K562 (cell line): Measurements from ENCODE around the gene RAE1. TPM values are rescaled to one million over a fixed set of nuclear protein-coding genes. Genes with fewer than 3 reads are reported as not detected.

Experiments used
- ATF6 ChIP-seq: sonication (generic); formaldehyde crosslinking; IDR thresholded peaks from 2 replicates; pipeline ENCODE4 v1.4.0; 2020; ENCODE audit warnings: mild to moderate bottlenecking, missing genetic modification reagents
- ATF7 ChIP-seq: fragments of 450-650 bp; IDR thresholded peaks from 2 replicates; pipeline ENCODE4 v1.7.1; 2014; ENCODE audit warnings: mild to moderate bottlenecking, moderate library complexity
- BDP1 ChIP-seq: IDR thresholded peaks from 3 replicates; pipeline ENCODE4 v1.6.1; 2011; ENCODE audit not compliant: insufficient read length, insufficient read depth
- HNRNPLL ChIP-seq: fragments of 200-400 bp; formaldehyde crosslinking; IDR thresholded peaks from 2 replicates; pipeline ENCODE4 v1.6.1; 2017; ENCODE audit warnings: low read length, low read depth, mild to moderate bottlenecking; ENCODE audit not compliant: poor library complexity, severe bottlenecking
- MEIS2 ChIP-seq: fragments of 450-650 bp; IDR thresholded peaks from 2 replicates; pipeline ENCODE4 v1.6.1; 2014; ENCODE audit warnings: mild to moderate bottlenecking; ENCODE audit not compliant: partially characterized antibody
- NR1H2 ChIP-seq: sonication (generic); formaldehyde crosslinking; IDR thresholded peaks from 2 replicates; pipeline ENCODE4 v1.4.0; 2020; ENCODE audit warnings: mild to moderate bottlenecking, missing genetic modification reagents
- NR2C2 ChIP-seq, 2 experiments: fragments of 200-800 bp in 1 of 2; sonication (Bioruptor generic) in 1 of 2; sonication (generic) in 1 of 2; formaldehyde crosslinking in 1 of 2; IDR thresholded peaks; 2 replicates each; pipeline versions ENCODE4 v1.6.1 to v1.8.0; 2016 to 2022; ENCODE audit warnings: mild to moderate bottlenecking in 1 of 2, missing compliant biosample characterization in 1 of 2, missing genetic modification characterization in 1 of 2, missing genetic modification reagents in 1 of 2
- POLR2H ChIP-seq: IDR thresholded peaks from 2 replicates; pipeline ENCODE4 v1.6.1; 2016; ENCODE audit warnings: missing genetic modification characterization, low read depth, mild to moderate bottlenecking, control low read depth, missing compliant biosample characterization, moderate library complexity
- PRMT5 ChIP-seq: sonication (generic); formaldehyde crosslinking; IDR thresholded peaks from 2 replicates; pipeline ENCODE4 v1.5.0; 2020; ENCODE audit warnings: missing genetic modification reagents
- RAD21 ChIP-seq, 2 experiments: fragments of 250-450 bp in 1 of 2; fragments of 450-650 bp in 1 of 2; sonication (Bioruptor Pico) in 1 of 2; formaldehyde crosslinking in 1 of 2; IDR thresholded peaks in 1 of 2; conservative IDR thresholded peaks in 1 of 2; 2 replicates each; pipeline versions ENCODE4 v1.4.0 to v1.8.0; 2020 to 2022; ENCODE audit warnings: mild to moderate bottlenecking in 2 of 2, moderate library complexity in 1 of 2
- RBM39 ChIP-seq: fragments of 200-400 bp; formaldehyde crosslinking; optimal IDR thresholded peaks from 2 replicates; pipeline ENCODE3; 2018; ENCODE audit warnings: low read depth, low read length
- TAF1 ChIP-seq: IDR thresholded peaks from 2 replicates; pipeline ENCODE4 v1.6.1; 2011; ENCODE audit warnings: mild to moderate bottlenecking, low read length, moderate library complexity; ENCODE audit not compliant: insufficient read depth, control insufficient read depth, severe bottlenecking; ENCODE audit errors: extremely low read depth
- ZC3H11A ChIP-seq: IDR thresholded peaks from 2 replicates; pipeline ENCODE4 v1.6.1; 2012; ENCODE audit warnings: low read depth, low read length, improper control_type of control experiment
- polyA plus RNA-seq, 8 experiments: library from polyadenylated mRNA; depleted of rRNA in 4 of 8; stranded (reverse) in 5 of 8; unstranded in 3 of 8; fragments of >200 nt; fragmentation: Nextera tagmentation in 2 of 8; fragmentation: Illumina TruSeq in 1 of 8; extraction: Ambion mirVana in 2 of 8; extraction: Trizol in 1 of 8; gene quantifications; 2 replicates each; pipeline versions ENCODE4 v1.2.1 to v1.2.3, GENCODE V29; 2011 to 2014; ENCODE audit warnings: inconsistent platforms in 1 of 8, missing spikeins in 1 of 8
- total RNA-seq, 7 experiments: library from RNA; depleted of rRNA in 6 of 7; stranded (reverse); fragments of >200 nt in 6 of 7; fragmentation: Illumina TruSeq in 2 of 7; extraction: Trizol in 2 of 7; gene quantifications; 2 replicates each; pipeline versions ENCODE4 v1.2.1 to v1.2.3, GENCODE V29; 2011 to 2021; ENCODE audit warnings: low replicate concordance in 1 of 7
- TF ChIP-seq, protein P1 (sequence below): fragments of 450-650 bp; IDR thresholded peaks from 2 replicates; pipeline ENCODE4 v1.6.1; 2016; ENCODE audit warnings: mild to moderate bottlenecking, moderate library complexity

RAE1 gene
- total and polyA plus RNA-seq, 9 of the 15 experiments (the other 6 are each of a cell fraction or from before 2014, with no cell fraction given) = 33.7 to 248 (median 77.7) TPM

GRCh38 chr20:57412347-57413029 lies 61.4 kb downstream of the RAE1 start (continued):
- TF ChIP-seq RBM39 (no peak), BDP1 (no peak), PRMT5 (CRISPR knock-in tag) (no peak), NR1H2 (CRISPR knock-in tag) (no peak), POLR2H (tag) (no peak), TAF1 (no peak), RAD21 (CRISPR knock-in tag; conservative IDR thresholded peaks at IDR 0.05 in 1 of 2, IDR thresholded peaks at IDR 0.05 in 1 of 2) (0 out of 4 replicates have a peak, but pooled peaks of 1 of the 2 experiments have one; percentile 19), ZC3H11A (no peak), NR2C2 (CRISPR knock-in tag; IDR thresholded peaks at IDR 0.05) (no peak), NR2C2 (tag; IDR thresholded peaks at IDR 0.05) (no peak), HNRNPLL (no peak), MEIS2 (no peak), ATF7 (peak; percentile 18; the same call in 1 of the 2 replicates), ATF6 (no peak)
- TF ChIP-seq, protein P1, sequence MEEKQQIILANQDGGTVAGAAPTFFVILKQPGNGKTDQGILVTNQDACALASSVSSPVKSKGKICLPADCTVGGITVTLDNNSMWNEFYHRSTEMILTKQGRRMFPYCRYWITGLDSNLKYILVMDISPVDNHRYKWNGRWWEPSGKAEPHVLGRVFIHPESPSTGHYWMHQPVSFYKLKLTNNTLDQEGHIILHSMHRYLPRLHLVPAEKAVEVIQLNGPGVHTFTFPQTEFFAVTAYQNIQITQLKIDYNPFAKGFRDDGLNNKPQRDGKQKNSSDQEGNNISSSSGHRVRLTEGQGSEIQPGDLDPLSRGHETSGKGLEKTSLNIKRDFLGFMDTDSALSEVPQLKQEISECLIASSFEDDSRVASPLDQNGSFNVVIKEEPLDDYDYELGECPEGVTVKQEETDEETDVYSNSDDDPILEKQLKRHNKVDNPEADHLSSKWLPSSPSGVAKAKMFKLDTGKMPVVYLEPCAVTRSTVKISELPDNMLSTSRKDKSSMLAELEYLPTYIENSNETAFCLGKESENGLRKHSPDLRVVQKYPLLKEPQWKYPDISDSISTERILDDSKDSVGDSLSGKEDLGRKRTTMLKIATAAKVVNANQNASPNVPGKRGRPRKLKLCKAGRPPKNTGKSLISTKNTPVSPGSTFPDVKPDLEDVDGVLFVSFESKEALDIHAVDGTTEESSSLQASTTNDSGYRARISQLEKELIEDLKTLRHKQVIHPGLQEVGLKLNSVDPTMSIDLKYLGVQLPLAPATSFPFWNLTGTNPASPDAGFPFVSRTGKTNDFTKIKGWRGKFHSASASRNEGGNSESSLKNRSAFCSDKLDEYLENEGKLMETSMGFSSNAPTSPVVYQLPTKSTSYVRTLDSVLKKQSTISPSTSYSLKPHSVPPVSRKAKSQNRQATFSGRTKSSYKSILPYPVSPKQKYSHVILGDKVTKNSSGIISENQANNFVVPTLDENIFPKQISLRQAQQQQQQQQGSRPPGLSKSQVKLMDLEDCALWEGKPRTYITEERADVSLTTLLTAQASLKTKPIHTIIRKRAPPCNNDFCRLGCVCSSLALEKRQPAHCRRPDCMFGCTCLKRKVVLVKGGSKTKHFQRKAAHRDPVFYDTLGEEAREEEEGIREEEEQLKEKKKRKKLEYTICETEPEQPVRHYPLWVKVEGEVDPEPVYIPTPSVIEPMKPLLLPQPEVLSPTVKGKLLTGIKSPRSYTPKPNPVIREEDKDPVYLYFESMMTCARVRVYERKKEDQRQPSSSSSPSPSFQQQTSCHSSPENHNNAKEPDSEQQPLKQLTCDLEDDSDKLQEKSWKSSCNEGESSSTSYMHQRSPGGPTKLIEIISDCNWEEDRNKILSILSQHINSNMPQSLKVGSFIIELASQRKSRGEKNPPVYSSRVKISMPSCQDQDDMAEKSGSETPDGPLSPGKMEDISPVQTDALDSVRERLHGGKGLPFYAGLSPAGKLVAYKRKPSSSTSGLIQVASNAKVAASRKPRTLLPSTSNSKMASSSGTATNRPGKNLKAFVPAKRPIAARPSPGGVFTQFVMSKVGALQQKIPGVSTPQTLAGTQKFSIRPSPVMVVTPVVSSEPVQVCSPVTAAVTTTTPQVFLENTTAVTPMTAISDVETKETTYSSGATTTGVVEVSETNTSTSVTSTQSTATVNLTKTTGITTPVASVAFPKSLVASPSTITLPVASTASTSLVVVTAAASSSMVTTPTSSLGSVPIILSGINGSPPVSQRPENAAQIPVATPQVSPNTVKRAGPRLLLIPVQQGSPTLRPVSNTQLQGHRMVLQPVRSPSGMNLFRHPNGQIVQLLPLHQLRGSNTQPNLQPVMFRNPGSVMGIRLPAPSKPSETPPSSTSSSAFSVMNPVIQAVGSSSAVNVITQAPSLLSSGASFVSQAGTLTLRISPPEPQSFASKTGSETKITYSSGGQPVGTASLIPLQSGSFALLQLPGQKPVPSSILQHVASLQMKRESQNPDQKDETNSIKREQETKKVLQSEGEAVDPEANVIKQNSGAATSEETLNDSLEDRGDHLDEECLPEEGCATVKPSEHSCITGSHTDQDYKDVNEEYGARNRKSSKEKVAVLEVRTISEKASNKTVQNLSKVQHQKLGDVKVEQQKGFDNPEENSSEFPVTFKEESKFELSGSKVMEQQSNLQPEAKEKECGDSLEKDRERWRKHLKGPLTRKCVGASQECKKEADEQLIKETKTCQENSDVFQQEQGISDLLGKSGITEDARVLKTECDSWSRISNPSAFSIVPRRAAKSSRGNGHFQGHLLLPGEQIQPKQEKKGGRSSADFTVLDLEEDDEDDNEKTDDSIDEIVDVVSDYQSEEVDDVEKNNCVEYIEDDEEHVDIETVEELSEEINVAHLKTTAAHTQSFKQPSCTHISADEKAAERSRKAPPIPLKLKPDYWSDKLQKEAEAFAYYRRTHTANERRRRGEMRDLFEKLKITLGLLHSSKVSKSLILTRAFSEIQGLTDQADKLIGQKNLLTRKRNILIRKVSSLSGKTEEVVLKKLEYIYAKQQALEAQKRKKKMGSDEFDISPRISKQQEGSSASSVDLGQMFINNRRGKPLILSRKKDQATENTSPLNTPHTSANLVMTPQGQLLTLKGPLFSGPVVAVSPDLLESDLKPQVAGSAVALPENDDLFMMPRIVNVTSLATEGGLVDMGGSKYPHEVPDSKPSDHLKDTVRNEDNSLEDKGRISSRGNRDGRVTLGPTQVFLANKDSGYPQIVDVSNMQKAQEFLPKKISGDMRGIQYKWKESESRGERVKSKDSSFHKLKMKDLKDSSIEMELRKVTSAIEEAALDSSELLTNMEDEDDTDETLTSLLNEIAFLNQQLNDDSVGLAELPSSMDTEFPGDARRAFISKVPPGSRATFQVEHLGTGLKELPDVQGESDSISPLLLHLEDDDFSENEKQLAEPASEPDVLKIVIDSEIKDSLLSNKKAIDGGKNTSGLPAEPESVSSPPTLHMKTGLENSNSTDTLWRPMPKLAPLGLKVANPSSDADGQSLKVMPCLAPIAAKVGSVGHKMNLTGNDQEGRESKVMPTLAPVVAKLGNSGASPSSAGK = no peak
